ENCODE results near the gene TAF5L.
A peak's percentile ranks its signal among the peaks of the same experiment; 100 is the strongest.
"Not testable (repeated sequence)": the region's sequence is repeated elsewhere in the genome, so short reads cannot be mapped to it uniquely, and the experiment has no call there.

The TAF5L gene

GRCh38 chr1:229641306-229641705, 15.4 kb upstream of the TAF5L start:
- no peak for DNase-seq

GRCh38 chr1:229640455-229640854, 14.5 kb upstream of the TAF5L start:
- no peak for DNase-seq

- no peak for DNase-seq
Observed at GRCh38 chr1:229637746-229638145, 11.8 kb upstream of the TAF5L start.

GRCh38 chr1:229636042-229636441, 10.1 kb upstream of the TAF5L start:
- no peak for DNase-seq

GRCh38 chr1:229631966-229632365, 6.0 kb upstream of the TAF5L start:
- no peak for DNase-seq

- DNase-seq, result no peak
Observed at GRCh38 chr1:229631148-229631547, 5.2 kb upstream of the TAF5L start.

- DNase-seq, result no peak
Observed at GRCh38 chr1:229629261-229629660, 3.3 kb upstream of the TAF5L start.

- no peak for DNase-seq
Observed at GRCh38 chr1:229627003-229627402, 1.1 kb upstream of the TAF5L start.

- DNase-seq, result peak; percentile 21
Observed at GRCh38 chr1:229625071-229625914, 629 bp downstream of the TAF5L start.

- DNase-seq, result no peak
Observed at GRCh38 chr1:229624521-229625070, 1.3 kb downstream of the TAF5L start.

- DNase-seq, result no peak
Observed at GRCh38 chr1:229623838-229624237, 2.1 kb downstream of the TAF5L start.

- DNase-seq, result no peak
Observed at GRCh38 chr1:229623225-229623624, 2.7 kb downstream of the TAF5L start.

GRCh38 chr1:229622641-229623120, 3.2 kb downstream of the TAF5L start:
- not testable (repeated sequence) for DNase-seq

GRCh38 chr1:229621663-229622062, 4.3 kb downstream of the TAF5L start:
- no peak for DNase-seq

GRCh38 chr1:229620876-229621275, 5.0 kb downstream of the TAF5L start:
- DNase-seq, result no peak

- DNase-seq, result no peak
Observed at GRCh38 chr1:229619614-229620013, 6.3 kb downstream of the TAF5L start.

GRCh38 chr1:229619002-229619401, 6.9 kb downstream of the TAF5L start:
- no peak for DNase-seq

- no peak for DNase-seq
Observed at GRCh38 chr1:229617351-229618100, 8.4 kb downstream of the TAF5L start.

GRCh38 chr1:229614701-229615100, 11.2 kb downstream of the TAF5L start:
- DNase-seq, result no peak

- no peak for DNase-seq
Observed at GRCh38 chr1:229613938-229614337, 12.0 kb downstream of the TAF5L start.

GRCh38 chr1:229608590-229608989, 17.3 kb downstream of the TAF5L start:
- DNase-seq, result no peak

GRCh38 chr1:229607370-229607769, 18.6 kb downstream of the TAF5L start:
- no peak for DNase-seq

- no peak for DNase-seq
Observed at GRCh38 chr1:229603371-229604005, 22.4 kb downstream of the TAF5L start.
